Endothelial cell of umbilical vein (primary cell): ENCODE results near the gene RFXANK. TPM values are rescaled to one million over a fixed set of nuclear protein-coding genes. Genes with fewer than 3 reads are reported as not detected.

Source experiments
- BruUV-seq: library from RNA; stranded (reverse); fragments of 400-500 nt; replicated peaks from 2 replicates; lab custom pipeline; 2021; lab: Mats Ljungman, UMichigan
- CTCF ChIA-PET: fragments of 300-600, 350-600 bp; sonication (Branson Sonifier 250); formaldehyde crosslinking; loops from one replicate; lab custom pipeline; 2021; ENCODE audit warnings: antibody characterized with exemption, inconsistent platforms; lab: Charles Lee
- POLR2A ChIA-PET: fragments of 300-600, 350-600 bp; sonication (Branson Sonifier 250); formaldehyde crosslinking; loops from one replicate; lab custom pipeline; 2021; ENCODE audit warnings: antibody characterized with exemption, inconsistent platforms; lab: Charles Lee
- DNase-seq: peaks from one replicate; pipeline ENCODE4 v3.0.0-alpha.2; 2011; ENCODE audit warnings: low read depth, low spot score
- FAIRE-seq: peaks from 2 replicates; lab custom pipeline; 2011; peaks lifted over from hg19 to GRCh38; lab: Jason Lieb, UNC
- H2AFZ ChIP-seq: 2 replicates; pipeline ENCODE4 v1.6.0; 2012; ENCODE audit warnings: low read depth, low read length, control low read depth, inconsistent platforms
- H3K27ac ChIP-seq: 2 replicates; pipeline ENCODE4 v1.5.1; 2011; ENCODE audit warnings: low read depth, mild to moderate bottlenecking, control low read depth, low read length, moderate library complexity; ENCODE audit not compliant: insufficient read depth
- H3K27me3 ChIP-seq, 2 experiments: 2 replicates each; pipeline versions ENCODE4 v1.6.0 to v1.6.1; 2011; ENCODE audit warnings: low read length in 2 of 2, mixed read lengths in 1 of 2; ENCODE audit not compliant: control insufficient read depth in 2 of 2, insufficient read depth in 2 of 2
- H3K36me3 ChIP-seq, 2 experiments: 2 replicates in 1 of 2; 3 replicates in 1 of 2; pipeline ENCODE4 v1.5.1; 2011; ENCODE audit warnings: low read length in 2 of 2, mild to moderate bottlenecking in 1 of 2, moderate library complexity in 1 of 2; ENCODE audit not compliant: control insufficient read depth in 2 of 2, insufficient read depth in 2 of 2; ENCODE audit errors: extremely low read depth in 1 of 2
- H3K4me1 ChIP-seq: 3 replicates; pipeline ENCODE4 v1.5.1; 2011; ENCODE audit warnings: mild to moderate bottlenecking, low read length; ENCODE audit not compliant: control insufficient read depth, insufficient read depth; ENCODE audit errors: extremely low read depth
- H3K4me2 ChIP-seq: 2 replicates; pipeline ENCODE4 v1.6.1; 2011; ENCODE audit warnings: low read length, control low read depth, mixed read lengths; ENCODE audit not compliant: insufficient read depth
- H3K4me3 ChIP-seq, 3 experiments: fragments of 200-600 bp in 1 of 3; sonication (generic), shearing (Covaris generic) in 1 of 3; replicated peaks in 1 of 3; 2 replicates each; pipeline ENCODE4 v1.5.1; 2011 to 2016; ENCODE audit warnings: control low read depth in 3 of 3, low read length in 3 of 3, mild to moderate bottlenecking in 2 of 3, inconsistent platforms in 1 of 3, low read depth in 1 of 3, moderate library complexity in 1 of 3; ENCODE audit not compliant: insufficient read depth in 1 of 3
- H3K79me2 ChIP-seq: 2 replicates; pipeline ENCODE4 v1.6.0; 2012; ENCODE audit warnings: low read length, inconsistent platforms; ENCODE audit not compliant: control insufficient read depth, insufficient read depth
- H3K9ac ChIP-seq: replicated peaks from 2 replicates; pipeline ENCODE3; 2011; ENCODE audit warnings: low read length, control low read depth; ENCODE audit not compliant: insufficient read depth; ENCODE audit errors: extremely low read depth
- H3K9me1 ChIP-seq: replicated peaks from 3 replicates; pipeline ENCODE4 v1.6.0; 2011; ENCODE audit warnings: mild to moderate bottlenecking, low read length; ENCODE audit not compliant: control insufficient read depth, insufficient read depth; ENCODE audit errors: extremely low read depth
- H3K9me3 ChIP-seq: replicated peaks from 2 replicates; pipeline ENCODE4 v1.5.1; 2012; ENCODE audit warnings: low read length, inconsistent platforms; ENCODE audit not compliant: control insufficient read depth, insufficient read depth
- H4K20me1 ChIP-seq: replicated peaks from 2 replicates; pipeline ENCODE3; 2011; ENCODE audit warnings: mild to moderate bottlenecking, low read length; ENCODE audit not compliant: control insufficient read depth, insufficient read depth; ENCODE audit errors: extremely low read depth
- EZH2 ChIP-seq: IDR thresholded peaks from 2 replicates; pipeline ENCODE4 v1.6.1; 2012; ENCODE audit warnings: borderline replicate concordance, low read depth, mild to moderate bottlenecking, moderate library complexity, low read length, inconsistent platforms; ENCODE audit not compliant: severe bottlenecking
- FOS ChIP-seq: IDR thresholded peaks from 2 replicates; pipeline ENCODE4 v1.6.1; 2011; ENCODE audit warnings: mild to moderate bottlenecking, low read length, moderate library complexity, borderline replicate concordance; ENCODE audit not compliant: insufficient read depth
- GATA2 ChIP-seq: IDR thresholded peaks from 2 replicates; pipeline ENCODE4 v1.7.0; 2011; ENCODE audit warnings: low read depth, mild to moderate bottlenecking, moderate library complexity, mixed read lengths, low read length; ENCODE audit not compliant: insufficient read length, insufficient read depth
- JUN ChIP-seq: IDR thresholded peaks from 2 replicates; pipeline ENCODE4 v1.6.1; 2011; ENCODE audit warnings: borderline replicate concordance, low read depth; ENCODE audit not compliant: insufficient read length, insufficient read depth
- MYC ChIP-seq: IDR thresholded peaks from one replicate; pipeline ENCODE4 v1.6.1; 2011; ENCODE audit warnings: mild to moderate bottlenecking, low read depth, low read length
- POLR2A ChIP-seq: IDR thresholded peaks from 2 replicates; pipeline ENCODE4 v1.6.1; 2012; ENCODE audit warnings: low read depth, mild to moderate bottlenecking, control low read depth, low read length
- POLR2AphosphoS5 ChIP-seq: IDR thresholded peaks from 2 replicates; pipeline ENCODE4 v1.6.1; 2012; ENCODE audit warnings: low read depth, mild to moderate bottlenecking, control low read depth, low read length, moderate library complexity; ENCODE audit not compliant: insufficient read depth
- dilution Hi-C: fragments of 300-500 bp; cut with MboI; formaldehyde crosslinking; loops from one replicate; pipeline ENCODE4 v1.15.0; 2019; ENCODE audit warnings: low sequenced_read_pairs; ENCODE audit not compliant: extremely low pct_ligation_motif_present
- intact Hi-C: fragments of 100-400 bp; cut with micrococcal nuclease; formaldehyde crosslinking; loops from one replicate; pipeline ENCODE4 v1.10.0; 2022
- polyA plus RNA-seq, 4 experiments: library from polyadenylated mRNA; depleted of rRNA in 3 of 4; stranded (reverse) in 3 of 4; unstranded in 1 of 4; fragments of >200 nt; gene quantifications; 2 replicates each; pipeline versions ENCODE4 v1.2.1 to v1.2.3, GENCODE V29; 2011 to 2012; ENCODE audit warnings: missing spikeins in 1 of 4
- total RNA-seq: library from RNA; stranded (reverse); gene quantifications from 2 replicates; pipeline ENCODE4 v1.2.3, GENCODE V29; 2021
- TF ChIP-seq, protein P1 (sequence below), 2 donors: IDR thresholded peaks; 1 replicate in 1 of 2; 2 replicates in 1 of 2; pipeline ENCODE4 v1.5.1; 2011; ENCODE audit warnings: low read length in 2 of 2, mild to moderate bottlenecking in 2 of 2, moderate library complexity in 2 of 2, control low read depth in 1 of 2, inconsistent platforms in 1 of 2, low read depth in 1 of 2; ENCODE audit not compliant: insufficient read depth in 1 of 2; ENCODE audit errors: extremely low read depth in 1 of 2
- TF ChIP-seq, protein P2 (sequence below): IDR thresholded peaks from 2 replicates; pipeline ENCODE4 v1.6.1; 2011; ENCODE audit not compliant: insufficient read depth, insufficient read length

Gene RFXANK
- total and polyA plus RNA-seq, 2 donors (not counting 3 experiments of a cell fraction or from before 2014, with no cell fraction given) = 105 to 124 TPM

DNA sequence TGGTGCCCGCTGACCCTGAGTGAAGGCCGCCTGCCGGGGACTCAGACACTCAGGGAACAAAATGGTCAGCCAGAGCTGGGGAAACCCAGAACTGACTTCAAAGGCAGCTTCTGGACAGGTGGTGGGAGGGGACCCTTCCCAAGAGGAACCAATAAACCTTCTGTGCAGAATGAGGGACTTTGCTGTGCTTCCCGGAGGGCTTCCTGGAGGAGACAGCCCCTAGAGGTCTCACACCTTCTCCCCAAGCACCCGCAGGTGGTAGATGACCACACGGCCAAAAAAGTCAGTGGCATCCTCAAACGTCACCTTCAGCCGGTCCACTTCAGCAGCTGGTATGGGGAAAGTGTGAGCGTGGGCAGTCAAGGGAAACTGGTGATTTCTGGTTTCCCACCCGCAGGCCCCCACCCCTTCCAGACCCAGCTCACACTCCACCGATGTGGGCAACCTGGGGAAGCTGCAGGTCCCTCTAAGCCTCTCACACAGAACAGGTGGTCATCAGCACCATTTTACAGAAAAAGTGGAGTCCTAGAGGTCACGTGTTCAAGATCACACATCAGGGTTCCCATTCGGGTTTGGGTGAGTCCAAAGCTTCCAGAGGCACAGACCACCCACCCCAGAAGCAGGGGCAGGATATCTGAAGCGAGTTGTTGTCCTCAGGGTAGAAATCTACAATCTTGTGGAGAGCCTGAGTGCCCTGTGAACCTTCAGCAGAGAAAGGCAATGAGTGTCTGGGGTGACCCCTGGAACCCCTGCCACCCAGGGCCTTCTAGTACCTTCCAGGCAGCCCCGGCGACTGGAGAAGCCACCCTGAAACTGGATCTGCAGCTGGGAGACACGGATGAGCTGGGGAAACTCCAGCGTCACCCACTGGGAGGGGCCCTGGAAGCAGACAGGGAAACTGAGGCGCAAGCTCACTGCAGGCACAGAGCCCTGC, 9.9 kb downstream of the RFXANK start:
- Histone ChIP-seq H3K4me2 (peak overlapping the region; percentile 80), H3K4me1 (peaks cover 6% of the 10 kb centered on the region), H3K9ac (no peak overlapping the region), H2AFZ (no peak overlapping the region), H3K9me1 (no peaks in the 10 kb centered on the region), H4K20me1 (no peaks in the 10 kb centered on the region), H3K79me2 (peaks cover 12% of the 10 kb centered on the region), H3K9me3 (no peaks in the 10 kb centered on the region), H3K27me3 (no peaks in the 10 kb centered on the region), H3K36me3 (peaks cover 9 to 22% of the 10 kb centered on the region in 2 experiments), H3K4me3 (peak overlapping the region in 1 of 3 experiments; percentile 59), H3K27ac (no peak overlapping the region)
- dilution Hi-C loops (no loop called here), intact Hi-C loops (no loop called here)
- CTCF ChIA-PET = interaction anchor here (1.3 to 2.0 kb wide), 2 partner anchors 10 to 289 kb away, joined by 3 to 13 read pairs; partner anchors contain the start of genes BORCS8 and RFXANK
- BruUV-seq = no TSS peak
- POLR2A ChIA-PET = no interaction called here
- no peak for FAIRE-seq
- no peak for DNase-seq
- no peak for TF ChIP-seq MYC
- no peak for TF ChIP-seq FOS
- TF ChIP-seq GATA2 = no peak
- TF ChIP-seq, protein P1, sequence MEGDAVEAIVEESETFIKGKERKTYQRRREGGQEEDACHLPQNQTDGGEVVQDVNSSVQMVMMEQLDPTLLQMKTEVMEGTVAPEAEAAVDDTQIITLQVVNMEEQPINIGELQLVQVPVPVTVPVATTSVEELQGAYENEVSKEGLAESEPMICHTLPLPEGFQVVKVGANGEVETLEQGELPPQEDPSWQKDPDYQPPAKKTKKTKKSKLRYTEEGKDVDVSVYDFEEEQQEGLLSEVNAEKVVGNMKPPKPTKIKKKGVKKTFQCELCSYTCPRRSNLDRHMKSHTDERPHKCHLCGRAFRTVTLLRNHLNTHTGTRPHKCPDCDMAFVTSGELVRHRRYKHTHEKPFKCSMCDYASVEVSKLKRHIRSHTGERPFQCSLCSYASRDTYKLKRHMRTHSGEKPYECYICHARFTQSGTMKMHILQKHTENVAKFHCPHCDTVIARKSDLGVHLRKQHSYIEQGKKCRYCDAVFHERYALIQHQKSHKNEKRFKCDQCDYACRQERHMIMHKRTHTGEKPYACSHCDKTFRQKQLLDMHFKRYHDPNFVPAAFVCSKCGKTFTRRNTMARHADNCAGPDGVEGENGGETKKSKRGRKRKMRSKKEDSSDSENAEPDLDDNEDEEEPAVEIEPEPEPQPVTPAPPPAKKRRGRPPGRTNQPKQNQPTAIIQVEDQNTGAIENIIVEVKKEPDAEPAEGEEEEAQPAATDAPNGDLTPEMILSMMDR (IDR thresholded peaks at IDR 0.05; ENCODE audit: extremely low read depth in 1 of 2, insufficient read depth in 1 of 2, low read depth in 1 of 2, low read length in 2 of 2) = no peak
- TF ChIP-seq, protein P2, sequence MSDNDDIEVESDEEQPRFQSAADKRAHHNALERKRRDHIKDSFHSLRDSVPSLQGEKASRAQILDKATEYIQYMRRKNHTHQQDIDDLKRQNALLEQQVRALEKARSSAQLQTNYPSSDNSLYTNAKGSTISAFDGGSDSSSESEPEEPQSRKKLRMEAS = no peak
- TF ChIP-seq POLR2AphosphoS5 = no peak
- no peak for TF ChIP-seq POLR2A
- no peak for TF ChIP-seq EZH2
- no peak for TF ChIP-seq JUN
